Germinal center (tissue), 1 donor: ENCODE measurements around the gene TMEM221.

Experiments used
- DNase-seq: peaks from one replicate; pipeline ENCODE4 v3.0.0; 2012; ENCODE audit warnings: mixed read lengths, low spot score

TMEM221 gene

GRCh38 chr19:17405250-17406045 is 43.0 kb downstream of the TMEM221 start, which contains the start of gene BST2:
TSS of gene BST2 (minus strand) at chr19:17405630. CDS start at chr19:17405575, 55 bp downstream.
- DNase-seq: peak; percentile 94

- no peak for DNase-seq
These were observed 43.7 kb downstream of the TMEM221 start for GRCh38 chr19:17404621-17405249.

DNA sequence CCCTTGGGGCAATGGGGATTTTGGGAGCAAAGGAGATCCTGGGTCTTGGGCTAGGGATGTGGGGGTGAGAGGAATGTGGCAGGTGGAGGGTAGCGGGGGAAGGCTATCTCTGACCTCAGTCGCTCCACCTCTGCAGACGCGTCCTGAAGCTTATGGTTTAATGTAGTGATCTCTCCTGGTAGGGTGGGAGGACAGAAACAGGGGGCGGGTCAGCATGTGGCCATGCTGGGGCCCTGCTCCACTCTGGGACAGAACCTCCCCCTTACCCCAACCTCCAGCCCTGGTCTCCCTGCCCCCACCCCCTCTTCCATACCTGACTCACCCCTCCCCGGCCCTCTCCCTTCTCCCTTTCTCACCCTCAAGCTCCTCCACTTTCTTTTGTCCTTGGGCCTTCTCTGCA is 44.5 kb downstream of the TMEM221 start:
- no peak for DNase-seq

DNA sequence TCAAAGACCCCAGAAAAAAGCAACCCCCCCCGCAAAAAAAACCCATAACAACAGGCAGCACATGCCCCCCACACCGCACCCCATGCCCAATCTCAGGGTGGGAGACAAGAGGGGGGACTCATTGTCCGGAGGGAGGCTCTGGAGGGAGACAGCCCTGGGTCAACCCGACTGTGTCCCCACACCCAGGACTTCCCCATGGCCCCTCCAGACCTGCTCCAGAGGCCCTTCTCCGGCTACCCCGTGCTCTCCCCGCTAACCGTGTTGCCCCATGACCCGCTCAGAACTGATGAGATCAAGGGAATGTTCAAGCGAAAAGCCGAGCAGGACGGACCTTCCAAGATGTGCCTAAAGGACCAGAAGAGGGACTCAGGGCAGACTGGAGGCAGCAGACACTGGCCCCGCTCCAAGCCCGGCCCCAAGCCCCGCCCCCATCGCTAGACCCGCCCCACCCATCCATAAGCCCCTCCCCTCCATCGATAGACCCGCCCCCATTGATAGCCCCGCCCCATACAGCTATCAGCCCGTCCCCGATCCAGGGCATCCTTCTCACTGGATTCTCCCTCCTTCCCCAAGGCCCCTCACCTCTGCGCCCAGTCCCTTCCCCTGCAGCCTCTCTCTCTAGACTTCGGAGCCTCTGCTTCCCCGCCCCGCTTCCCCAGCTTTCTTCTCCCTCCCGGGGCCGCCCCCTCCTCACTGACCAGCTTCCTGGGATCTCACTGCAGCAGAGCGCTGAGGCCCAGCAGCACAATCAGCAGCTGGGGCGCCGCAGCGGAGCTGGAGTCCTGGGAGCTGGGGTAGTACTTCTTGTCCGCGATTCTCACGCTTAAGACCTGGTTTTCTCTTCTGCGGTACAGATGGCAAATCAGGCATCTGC is 45.2 kb downstream of the TMEM221 start:
- DNase-seq: peak; percentile 83

DNA sequence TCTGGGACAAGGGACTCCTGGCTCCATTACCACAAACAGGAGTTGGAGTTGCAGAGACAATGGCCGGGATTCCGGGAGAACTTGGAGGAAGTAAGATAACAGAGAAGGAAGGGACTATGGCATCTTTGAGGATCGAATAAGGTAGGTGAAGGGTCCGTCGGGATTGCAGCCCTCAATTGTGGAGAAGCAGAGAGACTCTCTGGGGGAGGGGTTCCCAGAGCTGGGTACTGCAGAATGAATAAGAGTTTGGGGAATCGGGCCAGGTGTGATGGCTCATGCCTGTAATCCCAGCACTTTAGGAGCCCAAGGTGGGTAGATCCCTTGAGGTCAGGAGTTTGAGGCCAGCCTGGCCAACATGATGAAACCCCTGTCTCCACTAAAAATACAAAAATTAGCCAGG is 46.8 kb downstream of the TMEM221 start:
- DNase-seq: no peak

DNA sequence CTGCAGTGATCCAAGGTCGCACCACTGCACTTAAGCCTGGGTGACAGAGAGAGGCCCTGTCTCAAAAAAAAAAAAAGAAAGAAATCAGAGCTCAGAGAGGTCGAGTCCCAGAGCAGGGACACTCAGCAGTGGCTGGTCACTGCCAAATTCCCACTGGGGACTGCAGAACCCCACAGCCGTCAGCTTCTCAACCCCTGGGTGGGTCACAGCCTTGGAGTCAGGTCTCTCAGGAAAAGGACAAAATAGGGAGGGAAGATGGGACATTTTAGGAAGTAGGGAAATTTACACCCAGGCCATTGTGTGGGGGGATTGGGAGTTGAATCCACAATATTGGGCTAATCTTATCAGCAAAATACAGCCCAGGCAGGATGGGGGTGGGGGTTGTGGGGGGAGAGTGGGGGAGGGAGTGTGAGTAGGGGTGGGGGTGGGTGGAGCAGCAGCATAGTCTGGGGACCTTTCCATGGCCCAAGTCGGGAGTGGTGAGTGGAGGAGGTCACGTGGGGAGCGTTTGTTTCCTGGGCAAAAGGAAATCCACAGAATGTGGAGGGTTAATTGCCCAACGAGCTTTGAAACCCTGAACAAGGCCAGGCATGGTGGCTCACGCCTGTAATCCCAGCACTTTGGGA is 49.5 kb downstream of the TMEM221 start:
- DNase-seq: no peak

- peak; percentile 69 for DNase-seq
These were observed 53.5 kb downstream of the TMEM221 start for GRCh38 chr19:17394891-17395415.

DNA sequence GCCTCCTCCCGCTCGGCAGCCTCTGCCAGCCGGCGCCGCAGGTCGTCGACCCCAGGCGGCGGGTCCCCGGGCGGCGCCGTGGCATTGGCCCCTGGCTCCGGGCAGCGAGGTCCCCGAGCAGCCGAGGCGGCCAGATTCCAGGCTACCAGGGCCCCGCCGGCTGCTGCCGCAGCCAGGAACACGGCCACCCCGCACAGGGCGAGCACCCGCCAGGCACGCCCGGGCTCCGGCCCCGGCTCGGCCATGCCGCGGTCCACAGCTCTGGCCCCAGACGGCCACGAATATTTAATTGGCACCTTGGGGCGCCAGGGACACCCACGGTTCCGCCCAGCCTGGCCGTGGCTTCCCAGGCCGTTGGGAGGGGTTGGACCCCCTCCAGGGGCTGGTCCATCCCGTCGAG is 54.6 kb downstream of the TMEM221 start, which contains the start of gene CCDC194:
Gene CCDC194, minus strand, starts transcription at position 283 of the 400 bp plus-strand sequence. Its CDS starts 38 bp downstream, at position 245.
- no peak for DNase-seq

DNA sequence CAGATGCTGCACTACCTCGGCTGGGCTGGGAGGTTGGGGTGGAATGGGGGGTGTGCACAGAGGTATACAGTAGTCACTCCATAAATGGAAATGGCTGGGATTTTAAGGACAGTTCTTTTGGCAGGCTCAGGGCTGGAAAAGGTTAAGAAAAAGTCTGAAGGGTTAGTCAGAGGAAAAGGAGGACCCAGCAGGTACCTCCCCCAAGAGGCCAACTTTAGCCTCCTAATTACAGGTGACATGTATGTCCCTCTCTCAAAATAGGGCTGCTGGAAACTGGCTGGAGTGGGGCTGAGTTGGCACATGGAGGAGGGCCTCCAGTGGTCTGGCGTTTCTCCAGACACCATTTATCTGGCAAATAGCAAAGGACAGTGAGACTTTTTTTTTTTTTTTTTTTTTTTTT is 55.5 kb downstream of the TMEM221 start:
- DNase-seq: no peak

DNA sequence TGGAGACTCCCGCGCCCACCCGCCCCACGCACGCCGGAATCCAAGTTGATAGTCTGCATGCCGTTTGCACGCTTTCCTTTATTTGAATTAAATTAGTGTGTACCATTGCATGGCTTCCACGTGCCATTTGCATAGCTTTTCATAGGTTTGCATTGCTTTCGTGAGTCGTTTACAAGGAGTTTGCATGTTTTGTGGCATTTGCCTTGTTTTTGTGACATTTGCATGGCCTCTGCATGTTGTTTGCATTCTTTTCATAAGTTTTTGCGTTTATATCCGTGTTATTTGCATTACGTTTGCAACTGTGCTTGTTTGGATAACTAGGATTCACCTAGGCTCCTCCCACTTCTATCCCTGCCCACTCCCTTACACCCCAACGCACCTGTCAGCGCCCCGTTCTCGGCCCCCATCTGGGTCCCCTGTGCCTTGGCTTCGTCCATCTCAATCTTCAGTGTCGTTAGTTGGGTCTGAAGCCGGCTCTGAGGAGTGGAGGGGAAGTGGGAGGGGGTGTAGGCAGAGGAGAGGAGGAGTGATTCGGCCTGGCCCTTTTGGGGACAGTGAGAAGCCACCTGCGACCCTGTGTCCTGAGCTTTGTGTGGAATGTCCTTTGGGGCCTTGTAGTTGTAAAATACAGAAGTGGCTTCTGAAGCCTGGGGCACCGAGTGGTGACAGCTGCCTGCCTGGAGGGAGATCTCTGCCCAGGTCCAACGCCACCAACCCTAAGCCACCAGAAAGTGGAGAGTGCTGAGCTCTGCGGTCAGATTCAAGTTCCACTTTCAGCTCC is 56.9 kb downstream of the TMEM221 start:
- peak; percentile 30 for DNase-seq

GRCh38 chr19:17390665-17391370 is 57.6 kb downstream of the TMEM221 start:
- DNase-seq: peak; percentile 96

DNA sequence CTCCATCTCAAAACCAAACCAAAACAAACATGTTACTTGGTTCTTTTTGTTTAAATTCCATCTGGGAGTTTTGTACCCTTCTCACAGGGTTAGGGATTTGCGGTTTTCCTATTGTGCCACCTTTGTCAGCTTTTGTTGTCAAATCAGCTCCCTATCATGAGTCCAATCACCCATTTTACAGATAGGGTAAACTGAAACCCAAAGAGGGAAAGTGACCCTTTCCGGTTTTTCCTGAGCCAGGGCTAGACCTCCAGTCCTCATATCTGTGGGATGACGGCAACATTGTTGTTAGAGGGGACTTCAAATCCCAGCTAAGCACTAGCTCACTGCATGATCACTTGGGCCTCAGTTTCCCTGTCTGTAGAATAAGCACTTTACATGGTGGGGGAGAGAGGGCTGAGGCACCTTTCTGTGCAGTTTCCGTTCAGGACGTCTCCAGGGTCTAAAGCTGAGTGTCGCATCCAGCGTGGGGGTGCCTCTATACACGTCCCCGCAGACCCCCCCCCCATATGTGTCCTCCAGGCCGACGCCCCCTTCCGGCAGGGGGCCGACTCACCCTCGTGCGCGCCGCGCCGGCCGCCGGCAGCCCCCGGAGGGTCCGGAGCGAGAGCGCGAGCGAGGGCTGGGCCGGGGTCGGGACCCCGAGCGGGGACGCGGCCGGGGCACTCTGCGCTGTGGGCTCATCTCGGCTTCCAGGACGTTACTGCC is 58.4 kb downstream of the TMEM221 start:
- DNase-seq: peak; percentile 22

DNA sequence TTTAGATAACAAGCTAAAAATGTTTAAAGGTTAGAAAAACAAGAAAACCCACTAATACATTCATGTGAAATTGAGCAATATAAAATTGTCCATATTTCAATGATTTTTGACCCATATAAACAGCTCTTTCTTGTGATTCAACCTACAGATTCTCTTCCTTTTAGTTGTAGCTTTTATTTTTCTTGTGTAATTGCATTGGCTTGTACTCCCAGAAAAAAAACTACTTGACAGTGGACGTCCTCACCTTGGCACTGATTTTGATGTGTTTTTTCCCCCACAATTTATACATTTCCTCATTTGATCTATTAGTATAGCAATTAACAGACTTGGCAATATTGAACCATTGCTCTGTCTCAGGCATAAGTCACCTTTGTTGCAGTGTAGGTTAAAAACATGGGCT is 59.2 kb downstream of the TMEM221 start:
- no peak for DNase-seq

DNA sequence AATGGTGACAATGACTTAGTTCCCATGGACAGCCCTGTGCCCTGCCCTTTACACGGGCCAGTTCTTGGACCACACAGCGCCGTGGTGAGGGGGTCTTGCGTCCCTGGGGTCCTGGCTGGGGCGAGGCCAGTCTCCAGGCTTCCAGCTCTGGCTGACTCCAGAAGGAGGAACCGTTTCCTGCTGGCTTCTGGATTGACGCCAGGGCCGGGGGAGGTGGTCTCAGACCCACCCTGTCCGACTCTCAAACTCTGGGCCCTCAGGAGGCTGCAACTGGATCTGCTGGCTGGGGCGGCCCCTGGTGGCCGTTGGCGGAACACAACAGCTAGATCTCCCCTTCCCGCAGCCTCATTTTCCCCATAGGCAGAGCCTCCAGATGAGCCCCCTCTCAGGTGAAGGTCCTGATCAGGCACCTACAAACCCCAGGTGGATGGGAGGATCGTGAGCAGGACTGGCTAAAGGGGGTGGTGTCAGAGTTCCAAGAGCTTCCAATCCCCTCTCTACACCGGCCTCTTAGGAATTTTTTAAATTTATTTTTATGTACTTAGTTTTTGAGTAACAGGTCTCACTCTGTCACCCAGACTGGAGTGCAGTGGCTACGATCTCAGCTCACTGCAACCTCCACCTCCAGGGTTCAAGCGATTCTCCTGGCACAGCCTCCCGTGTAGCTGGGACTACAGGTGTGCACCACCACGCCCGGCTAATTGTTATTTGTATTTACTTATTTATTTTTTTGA is 62.4 kb downstream of the TMEM221 start:
- DNase-seq: peak; percentile 82
